ENCODE data around the gene LGR5. TPM values are rescaled to one million over a fixed set of nuclear protein-coding genes. Genes with fewer than 3 reads are reported as not detected.

The LGR5 gene
- total and polyA plus RNA-seq, 9 of the 15 experiments (the other 6 are each of a cell fraction or from before 2014, with no cell fraction given): not detected

- intact Hi-C loops (cut with micrococcal nuclease): no loop called here
- Histone ChIP-seq H3K9ac (ENCODE audit: insufficient read depth in 1 of 2, low read depth in 2 of 2, low read length in 2 of 2) (no peak overlapping the region), H4K20me1 (replicated peaks; ENCODE audit: control insufficient read depth, insufficient read depth, low read length) (no peaks in the 10 kb centered on the region), H3K4me3 (no peak overlapping the region), H3K27me3 (ENCODE audit: control insufficient read depth in 2 of 2, insufficient read depth in 2 of 2, low read length in 2 of 2) (no peaks in the 10 kb centered on the region; a peak in 1 of 5 replicates), H3K9me1 (ENCODE audit: control insufficient read depth, insufficient read depth, low read length) (no peaks in the 10 kb centered on the region), H3K36me3 (ENCODE audit: control insufficient read depth, insufficient read depth, low read length) (no peaks in the 10 kb centered on the region), H3K9me3 (replicated peaks; ENCODE audit: control insufficient read depth, insufficient read depth, low read depth, low read length) (no peaks in the 10 kb centered on the region), H2AFZ (ENCODE audit: low read depth, low read length) (no peak overlapping the region), H3K4me1 (replicated peaks in 1 of 2; ENCODE audit: control insufficient read depth in 2 of 2, insufficient read depth in 2 of 2, low read length in 2 of 2) (no peaks in the 10 kb centered on the region), H3K4me2 (ENCODE audit: insufficient read depth, low read length) (no peak overlapping the region), H3K79me2 (ENCODE audit: control insufficient read depth, insufficient read depth, low read length) (no peaks in the 10 kb centered on the region), H3K27ac (ENCODE audit: extremely low read depth, low read depth, low read length) (no peak overlapping the region)
- ATAC-seq: no peak
- FAIRE-seq: no peak
- no TSS peak for BruUV-seq (replicated peaks)
- 0% methylated on average over 1 of the region's 1 CpG for WGBS (ENCODE audit: insufficient coverage, low coverage, missing lambda C conversion rate)
- ChIA-PET CTCF (ENCODE audit: low intra/inter-chr PET ratio) (no interaction called here), POLR2A (interaction anchor here (0.5 to 0.8 kb wide), 2 partner anchors 12 to 21 kb away, joined by 3 read pairs; no protein-coding TSS in a partner anchor)
- in situ Hi-C loops (cut with MboI): no loop called here
- DNase-seq (ENCODE audit: extremely low read depth in 1 of 4, low spot score in 3 of 4): no peak
- TF ChIP-seq TCF7 (IDR thresholded peaks at IDR 0.05; ENCODE audit: borderline replicate concordance): no peak
- TF ChIP-seq ZBTB8A (IDR thresholded peaks at IDR 0.05; ENCODE audit: partially characterized antibody): no peak
- TF ChIP-seq ZBTB40 (IDR thresholded peaks at IDR 0.05): no peak
- no peak for TF ChIP-seq ZBTB40 (CRISPR knock-in tag; IDR thresholded peaks at IDR 0.05)
- TF ChIP-seq ZNF354B (CRISPR knock-in tag; IDR thresholded peaks at IDR 0.05): no peak
- TF ChIP-seq CCAR2 (IDR thresholded peaks at IDR 0.05; ENCODE audit: low read depth, low read length): no peak
- TF ChIP-seq PTRF (tag; IDR thresholded peaks at IDR 0.05): no peak
- no peak for TF ChIP-seq USF1 (CRISPR knock-in tag; IDR thresholded peaks at IDR 0.05)
- TF ChIP-seq ZZZ3 (IDR thresholded peaks at IDR 0.05): no peak
Measured at GRCh38 chr12:71430756-71431155, 8.8 kb upstream of the LGR5 start.

Data from K562 (cell line).